HG02970 (cell line): ENCODE results near the gene TEF.

Experiments used
- ATAC-seq: cut with Tn5 transposase; IDR thresholded peaks from one replicate; pipeline ENCODE4 v1.9.1; 2021; ENCODE audit warnings: mild to moderate bottlenecking, moderate library complexity, moderate number of reproducible peaks; ENCODE audit not compliant: unreplicated experiment, low FRiP score

The TEF gene

GRCh38 chr22:41353862-41354575 is 27.7 kb upstream of the TEF start:
- ATAC-seq: no peak

GRCh38 chr22:41354979-41355378 is 26.8 kb upstream of the TEF start:
- no peak for ATAC-seq

- ATAC-seq: no peak
These were observed 25.8 kb upstream of the TEF start for GRCh38 chr22:41355895-41356294.

- no peak for ATAC-seq
These were observed 25.2 kb upstream of the TEF start for GRCh38 chr22:41356430-41357028.

GRCh38 chr22:41357191-41357590 is 24.6 kb upstream of the TEF start:
- ATAC-seq: no peak

- no peak for ATAC-seq
These were observed 22.8 kb upstream of the TEF start for GRCh38 chr22:41358927-41359326.

GRCh38 chr22:41359376-41359775 is 22.4 kb upstream of the TEF start:
- ATAC-seq: no peak

GRCh38 chr22:41360126-41360525 is 21.6 kb upstream of the TEF start:
- ATAC-seq: no peak

- no peak for ATAC-seq
These were observed 19.9 kb upstream of the TEF start for GRCh38 chr22:41361716-41362310.

- ATAC-seq: no peak
These were observed 19.1 kb upstream of the TEF start for GRCh38 chr22:41362615-41363014.

GRCh38 chr22:41364233-41364632 is 17.5 kb upstream of the TEF start:
- no peak for ATAC-seq

- ATAC-seq: no peak
These were observed 16.8 kb upstream of the TEF start for GRCh38 chr22:41364955-41365354.

- no peak for ATAC-seq
These were observed 16.3 kb upstream of the TEF start for GRCh38 chr22:41365425-41365824.

GRCh38 chr22:41366323-41367029 is 15.3 kb upstream of the TEF start:
- ATAC-seq: no peak

GRCh38 chr22:41367039-41367679 is 14.6 kb upstream of the TEF start:
- no peak for ATAC-seq

- no peak for ATAC-seq
These were observed 13.8 kb upstream of the TEF start for GRCh38 chr22:41367680-41368542.

GRCh38 chr22:41368543-41369423 is 13.0 kb upstream of the TEF start:
- ATAC-seq: no peak

GRCh38 chr22:41369424-41369745 is 12.4 kb upstream of the TEF start:
- no peak for ATAC-seq

GRCh38 chr22:41369837-41370236 is 11.9 kb upstream of the TEF start:
- no peak for ATAC-seq
